GM12878 (cell line): Measurements from ENCODE around the gene RASL12.

Experiments
- CHD4 ChIP-seq: fragments of 200-600 bp; sonication (generic); IDR thresholded peaks from 2 replicates; pipeline ENCODE4 v1.6.1; 2016; ENCODE audit warnings: mild to moderate bottlenecking
- CREB1 ChIP-seq: IDR thresholded peaks from 2 replicates; pipeline ENCODE4 v1.6.1; 2012; ENCODE audit warnings: low read depth, mild to moderate bottlenecking, inconsistent platforms
- JUND ChIP-seq: IDR thresholded peaks from 2 replicates; pipeline ENCODE4 v1.6.1; 2012; ENCODE audit warnings: low read depth, mild to moderate bottlenecking, low read length, improper control_type of control experiment, moderate library complexity
- MAX ChIP-seq: IDR thresholded peaks from 2 replicates; pipeline ENCODE4 v1.6.1; 2012; ENCODE audit warnings: low read depth, low read length, improper control_type of control experiment
- NRF1 ChIP-seq: conservative IDR thresholded peaks from 2 replicates; pipeline ENCODE4 v1.6.1; 2011; ENCODE audit warnings: mild to moderate bottlenecking, low read depth, low read length, improper control_type of control experiment
- POLR2A ChIP-seq: IDR thresholded peaks from 2 replicates; pipeline ENCODE4 v1.6.1; 2011; ENCODE audit warnings: low read depth, mild to moderate bottlenecking, low read length
- POLR2AphosphoS5 ChIP-seq: IDR thresholded peaks from 2 replicates; pipeline ENCODE4 v1.6.1; 2011; ENCODE audit warnings: mild to moderate bottlenecking, low read length, inconsistent platforms
- RAD21 ChIP-seq: IDR thresholded peaks from 2 replicates; pipeline ENCODE4 v1.6.1; 2011; ENCODE audit warnings: mild to moderate bottlenecking, low read depth, low read length, moderate library complexity; ENCODE audit not compliant: insufficient read depth
- SIN3A ChIP-seq: IDR thresholded peaks from 2 replicates; pipeline ENCODE4 v1.6.1; 2012; ENCODE audit warnings: low read depth, low read length, improper control_type of control experiment
- SMC3 ChIP-seq: IDR thresholded peaks from 2 replicates; pipeline ENCODE4 v1.6.1; 2011; ENCODE audit warnings: low read length, improper control_type of control experiment, borderline replicate concordance
- SRF ChIP-seq, 2 experiments: IDR thresholded peaks; 2 replicates each; pipeline ENCODE4 v1.6.1; 2011; ENCODE audit warnings: low read depth in 2 of 2, low read length in 2 of 2, mild to moderate bottlenecking in 1 of 2, moderate library complexity in 1 of 2
- USF2 ChIP-seq: IDR thresholded peaks from 2 replicates; pipeline ENCODE4 v1.6.1; 2011; ENCODE audit warnings: low read depth, low read length, improper control_type of control experiment, borderline replicate concordance
- YY1 ChIP-seq: IDR thresholded peaks from 2 replicates; pipeline ENCODE4 v1.6.1; 2011; ENCODE audit warnings: low read depth, mild to moderate bottlenecking, low read length
- TF ChIP-seq, protein P1 (sequence below), 3 experiments: IDR thresholded peaks in 2 of 3; conservative IDR thresholded peaks in 1 of 3; 2 replicates each; pipeline ENCODE4 v1.5.1; 2011; ENCODE audit warnings: low read depth in 3 of 3, low read length in 3 of 3, mild to moderate bottlenecking in 3 of 3, control low read depth in 2 of 3, moderate library complexity in 2 of 3, inconsistent platforms in 1 of 3, mixed read lengths in 1 of 3; ENCODE audit not compliant: control insufficient read depth in 2 of 3, insufficient read depth in 1 of 3; ENCODE audit errors: extremely low read depth in 1 of 3

GRCh38 chr15:65062726-65063125 lies 5.1 kb downstream of the RASL12 start:
- TF ChIP-seq SRF (IDR thresholded peaks at IDR 0.05; ENCODE audit: low read depth in 2 of 2, low read length in 2 of 2) (no peak), RAD21 (no peak), SMC3 (no peak), CHD4 (no peak), CREB1 (no peak), POLR2A (no peak), USF2 (no peak), POLR2AphosphoS5 (no peak), YY1 (no peak), NRF1 (no peak), JUND (no peak), SIN3A (no peak), MAX (no peak)
- TF ChIP-seq, protein P1, sequence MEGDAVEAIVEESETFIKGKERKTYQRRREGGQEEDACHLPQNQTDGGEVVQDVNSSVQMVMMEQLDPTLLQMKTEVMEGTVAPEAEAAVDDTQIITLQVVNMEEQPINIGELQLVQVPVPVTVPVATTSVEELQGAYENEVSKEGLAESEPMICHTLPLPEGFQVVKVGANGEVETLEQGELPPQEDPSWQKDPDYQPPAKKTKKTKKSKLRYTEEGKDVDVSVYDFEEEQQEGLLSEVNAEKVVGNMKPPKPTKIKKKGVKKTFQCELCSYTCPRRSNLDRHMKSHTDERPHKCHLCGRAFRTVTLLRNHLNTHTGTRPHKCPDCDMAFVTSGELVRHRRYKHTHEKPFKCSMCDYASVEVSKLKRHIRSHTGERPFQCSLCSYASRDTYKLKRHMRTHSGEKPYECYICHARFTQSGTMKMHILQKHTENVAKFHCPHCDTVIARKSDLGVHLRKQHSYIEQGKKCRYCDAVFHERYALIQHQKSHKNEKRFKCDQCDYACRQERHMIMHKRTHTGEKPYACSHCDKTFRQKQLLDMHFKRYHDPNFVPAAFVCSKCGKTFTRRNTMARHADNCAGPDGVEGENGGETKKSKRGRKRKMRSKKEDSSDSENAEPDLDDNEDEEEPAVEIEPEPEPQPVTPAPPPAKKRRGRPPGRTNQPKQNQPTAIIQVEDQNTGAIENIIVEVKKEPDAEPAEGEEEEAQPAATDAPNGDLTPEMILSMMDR (IDR thresholded peaks at IDR 0.05 in 2 of 3, conservative IDR thresholded peaks at IDR 0.05 in 1 of 3; ENCODE audit: control insufficient read depth in 2 of 3, extremely low read depth in 1 of 3, insufficient read depth in 1 of 3, low read depth in 3 of 3, low read length in 3 of 3) = no peak
